GM19452 (cell line): ENCODE data around the gene GPR156.

Source experiments
- ATAC-seq: cut with Tn5 transposase; IDR thresholded peaks from one replicate; pipeline ENCODE4 v1.9.1; 2021; ENCODE audit not compliant: unreplicated experiment

GPR156 gene

DNA sequence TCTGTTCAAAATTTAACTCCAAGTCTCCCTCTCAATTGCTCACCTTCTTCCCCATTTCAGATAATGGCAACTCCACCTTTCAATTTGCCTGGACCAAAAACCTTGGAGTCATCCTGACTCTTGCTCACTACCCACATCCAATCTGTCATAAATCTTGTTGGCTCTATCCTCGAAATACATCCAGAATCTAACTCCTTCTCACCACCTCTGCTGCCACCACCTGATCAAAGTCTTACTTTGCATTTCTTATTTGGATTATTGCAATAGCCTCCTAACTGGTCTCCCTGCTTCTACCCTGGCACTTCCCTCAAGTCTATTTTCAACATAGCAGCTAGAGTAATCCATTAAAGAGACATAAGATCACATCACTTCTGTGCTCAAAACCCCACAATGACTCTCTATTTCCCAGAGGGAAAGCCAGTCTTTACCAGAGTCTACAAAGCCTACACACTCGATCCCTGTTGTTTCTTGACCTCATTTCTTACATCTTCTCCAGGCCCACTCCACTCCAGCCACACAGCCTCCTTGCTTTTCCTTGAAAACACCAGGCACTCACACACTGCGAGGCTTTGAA, 86.6 kb downstream of the GPR156 start:
- ATAC-seq: no peak

DNA sequence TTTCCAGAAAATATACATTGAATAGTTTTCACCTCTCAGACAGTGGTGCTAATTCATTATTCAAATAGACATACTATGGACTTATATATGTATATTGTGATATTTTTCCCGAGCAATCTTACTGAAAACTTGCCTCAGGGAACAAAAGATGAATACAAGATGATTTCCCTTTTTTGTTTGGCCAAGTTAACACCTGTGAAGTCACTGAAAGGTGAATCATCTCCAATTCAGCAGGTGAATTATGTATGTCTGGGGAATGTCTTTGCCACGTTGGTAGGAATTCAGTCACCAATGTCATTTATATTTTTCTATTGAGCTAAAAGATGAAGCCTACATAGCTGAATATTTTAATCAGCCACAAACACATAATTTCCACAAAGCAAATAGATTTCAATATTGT, 88.2 kb downstream of the GPR156 start:
- ATAC-seq: no peak

DNA sequence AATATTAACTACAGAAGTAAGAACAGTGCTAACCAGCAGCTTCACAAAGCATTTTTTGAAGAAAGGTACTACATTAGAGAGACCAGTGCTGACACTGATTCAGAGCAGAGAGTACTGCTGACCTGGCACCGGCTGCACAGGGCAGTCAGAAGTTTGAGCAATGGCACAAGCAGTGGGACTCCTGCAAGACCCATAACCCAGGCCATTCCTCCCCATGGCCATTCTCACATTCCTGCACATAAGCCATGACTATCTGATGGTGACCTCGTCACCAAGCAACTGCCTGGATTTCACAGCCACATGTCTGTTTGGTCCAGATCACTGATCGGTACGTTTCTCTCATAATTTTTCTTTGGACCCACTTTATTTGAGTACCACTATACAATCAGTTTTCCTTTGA, 88.7 kb downstream of the GPR156 start:
- ATAC-seq: no peak

DNA sequence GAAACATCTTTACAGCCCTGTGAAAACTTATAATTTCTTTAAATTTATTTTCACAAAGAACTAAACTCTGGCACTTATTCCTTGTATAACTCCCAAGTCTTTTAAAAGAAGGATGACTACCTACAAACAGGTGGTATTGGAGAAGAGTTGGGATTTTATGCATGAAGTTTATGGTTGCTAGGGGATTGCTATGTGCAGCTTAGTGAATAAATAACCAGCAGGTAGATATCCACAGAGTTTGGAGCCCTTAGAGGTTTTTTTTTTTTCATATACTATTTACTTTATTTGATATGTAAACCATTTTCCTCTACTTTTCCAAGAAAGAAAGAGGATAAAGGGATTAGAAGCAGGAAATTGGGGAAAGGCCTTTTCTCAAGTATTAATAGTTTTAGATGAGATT, 91.5 kb downstream of the GPR156 start:
- no peak for ATAC-seq

DNA sequence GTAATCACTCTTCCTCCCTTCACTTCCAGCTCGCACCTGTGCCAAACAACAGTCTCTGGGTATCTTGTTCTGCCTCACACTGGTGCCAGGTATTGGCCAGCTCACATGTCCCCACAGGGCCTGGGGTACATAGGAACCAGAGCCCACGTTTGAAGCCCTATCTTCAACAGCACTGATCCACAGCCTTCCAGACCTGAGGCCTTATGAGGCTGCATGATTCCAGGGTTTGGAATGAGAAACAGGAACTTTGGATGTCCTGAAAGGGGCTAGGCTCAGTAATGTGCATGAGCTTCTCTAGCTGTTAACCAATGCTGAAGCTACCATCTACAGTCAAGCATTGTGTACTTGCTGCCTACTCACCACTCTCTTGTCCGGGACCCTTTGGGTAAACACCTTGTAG, 92.4 kb downstream of the GPR156 start:
- no peak for ATAC-seq

DNA sequence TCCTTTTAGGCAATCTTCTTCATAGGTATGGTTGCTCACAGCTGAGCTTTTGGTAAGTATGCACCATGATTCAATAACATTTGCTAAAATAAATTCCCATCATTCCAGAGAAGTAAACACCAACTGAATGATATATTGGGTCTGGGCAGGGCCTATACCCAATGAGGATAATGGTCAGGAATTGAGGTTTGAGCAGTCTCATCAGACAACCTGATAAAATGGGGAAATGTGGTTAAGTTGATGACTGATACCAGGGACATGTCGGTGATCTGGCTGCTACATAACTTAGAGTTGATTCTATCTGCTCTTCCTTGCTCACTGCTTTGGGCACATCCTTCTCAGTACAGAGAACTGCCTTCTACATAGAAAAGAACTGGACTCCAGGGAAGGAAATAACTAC, 92.9 kb downstream of the GPR156 start:
- no peak for ATAC-seq

DNA sequence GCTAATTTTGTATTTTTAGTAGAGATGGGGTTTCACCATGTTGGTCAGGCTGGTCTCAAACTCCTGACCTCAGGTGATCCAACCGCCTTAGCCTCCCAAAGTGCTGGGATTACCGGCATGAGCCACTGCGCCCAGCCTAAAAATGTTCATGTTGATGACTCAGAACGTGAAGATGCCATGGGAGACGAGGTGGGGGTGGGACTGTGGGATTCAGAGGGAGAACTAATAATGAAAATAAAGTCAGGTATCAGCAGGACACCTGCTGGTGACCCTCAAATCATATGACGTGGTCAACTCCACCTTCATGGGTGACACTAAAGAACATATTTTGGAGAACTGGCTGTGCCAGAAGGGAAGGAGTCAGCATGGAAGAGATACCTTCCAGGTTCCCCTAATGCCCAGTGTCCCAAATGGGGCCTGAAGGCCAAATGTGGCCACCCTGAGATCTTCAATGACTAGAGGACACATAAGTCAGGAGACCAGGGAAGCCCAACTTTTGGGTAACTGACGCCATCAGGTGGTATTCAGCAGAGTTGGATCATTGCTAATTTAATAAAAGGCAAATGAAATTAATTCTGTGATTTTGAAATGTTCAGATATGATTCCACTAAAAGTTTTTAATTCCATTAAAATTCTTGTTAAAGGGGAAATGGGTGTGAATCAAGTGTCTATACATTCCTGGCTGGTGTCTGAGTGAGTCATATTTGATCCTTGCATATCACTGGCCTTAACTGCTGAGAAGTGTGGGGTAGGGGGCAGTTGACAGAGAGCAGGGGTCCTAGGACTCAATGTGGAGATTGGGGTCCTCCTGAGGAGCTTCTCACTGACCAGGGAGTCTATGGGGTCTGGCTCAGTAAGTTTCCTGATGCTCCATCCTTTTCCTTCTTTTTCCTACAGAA, 102.2 kb downstream of the GPR156 start:
- ATAC-seq: no peak

DNA sequence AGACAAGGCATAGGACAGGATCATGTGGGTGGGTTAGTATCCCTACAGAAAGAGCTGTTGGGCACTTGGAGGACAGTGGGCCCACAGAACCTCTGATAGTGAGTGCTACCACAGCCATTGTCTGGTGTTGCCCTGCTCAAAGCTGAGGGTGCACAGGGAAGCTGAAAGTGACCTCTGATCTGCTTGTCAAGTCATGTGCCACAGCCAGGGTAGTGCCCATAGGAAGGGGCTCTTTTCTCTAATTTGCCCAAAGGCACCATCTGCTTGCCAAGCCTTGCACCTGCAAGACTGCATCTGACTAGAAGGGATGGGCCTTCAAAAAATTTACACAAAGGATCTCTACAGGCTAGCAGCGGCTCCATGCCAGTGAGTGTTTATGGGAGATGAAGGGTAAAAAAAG, 103.4 kb downstream of the GPR156 start:
- ATAC-seq: no peak

DNA sequence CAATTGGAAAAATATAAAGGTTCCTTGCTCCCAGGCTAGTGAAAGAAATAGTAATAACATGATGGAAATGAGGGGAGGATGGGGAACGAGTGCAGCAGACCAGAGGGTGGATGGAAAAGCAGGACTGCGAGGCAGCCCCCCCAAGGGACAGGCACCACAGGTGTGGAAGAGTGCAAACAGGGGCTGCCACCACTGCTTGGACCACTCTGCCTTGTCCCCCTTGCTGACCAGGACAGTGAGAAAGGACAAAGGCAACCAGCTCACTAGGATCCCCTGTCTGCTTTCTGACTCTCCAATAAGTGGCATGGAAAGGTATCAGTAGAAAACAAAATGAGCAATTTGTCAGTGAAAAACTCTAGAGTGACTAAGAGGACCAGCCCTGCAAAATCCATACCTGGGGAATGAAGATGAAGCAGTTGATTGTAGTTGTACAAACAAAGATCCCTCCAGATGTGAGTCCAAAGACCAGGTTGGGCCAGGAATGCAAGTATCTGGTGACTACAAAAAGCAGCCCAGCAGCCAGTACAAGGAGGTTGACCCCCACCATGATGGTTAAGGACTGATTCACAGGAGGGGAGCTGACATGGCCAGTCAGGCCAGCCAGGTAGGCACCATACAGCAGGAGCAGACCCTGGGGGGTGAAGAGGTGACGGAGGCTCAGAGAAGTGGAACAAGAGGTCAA, 104.2 kb downstream of the GPR156 start:
- no peak for ATAC-seq

DNA sequence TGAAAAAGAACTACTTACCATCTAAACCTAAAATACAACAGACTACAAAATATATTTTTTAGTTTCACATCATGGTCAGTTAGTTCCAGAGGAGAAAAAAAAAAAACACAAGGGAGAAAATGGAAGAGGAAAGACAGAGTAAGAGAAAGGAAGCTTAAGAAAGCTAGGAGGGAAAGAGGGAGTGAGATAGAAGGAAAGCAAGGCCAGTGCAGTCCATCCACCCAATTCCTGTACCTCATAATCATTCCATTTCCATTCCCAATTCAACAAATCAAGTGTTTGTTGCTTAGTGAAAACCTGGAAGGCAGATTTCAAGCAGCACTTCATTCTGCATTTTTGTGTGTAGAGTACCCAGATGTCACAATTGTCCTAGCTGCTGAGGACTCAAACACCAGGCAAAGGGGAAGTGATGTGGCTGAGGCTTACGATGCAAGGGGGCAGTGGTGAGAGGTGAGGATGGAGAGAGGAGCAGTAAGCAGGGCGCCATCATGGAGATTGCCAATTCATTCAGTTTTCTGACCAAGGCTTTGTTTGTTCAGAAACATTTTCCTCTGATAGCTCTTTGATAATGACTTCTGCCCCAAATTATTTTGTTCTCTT, 107.2 kb downstream of the GPR156 start:
- ATAC-seq: no peak

DNA sequence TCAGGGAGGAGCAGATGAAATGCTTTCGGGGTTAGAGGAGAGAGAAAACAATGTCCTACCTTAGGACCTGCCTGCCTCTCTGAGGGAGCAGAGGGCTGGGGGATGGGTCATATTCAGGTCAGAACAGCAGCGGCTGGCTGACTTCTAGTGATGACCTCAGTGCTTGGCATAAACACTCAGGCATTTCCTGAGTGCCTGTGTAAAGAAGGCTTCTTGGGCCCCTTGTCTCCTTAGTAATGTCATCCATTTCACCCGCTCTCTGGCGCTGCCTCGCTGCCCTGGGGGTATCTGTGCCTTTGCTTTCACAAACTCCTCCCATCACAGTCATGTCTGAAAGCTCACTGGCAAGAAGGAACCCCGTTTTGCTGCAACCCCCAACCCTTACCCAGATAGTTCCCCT, 107.9 kb downstream of the GPR156 start:
- no peak for ATAC-seq

DNA sequence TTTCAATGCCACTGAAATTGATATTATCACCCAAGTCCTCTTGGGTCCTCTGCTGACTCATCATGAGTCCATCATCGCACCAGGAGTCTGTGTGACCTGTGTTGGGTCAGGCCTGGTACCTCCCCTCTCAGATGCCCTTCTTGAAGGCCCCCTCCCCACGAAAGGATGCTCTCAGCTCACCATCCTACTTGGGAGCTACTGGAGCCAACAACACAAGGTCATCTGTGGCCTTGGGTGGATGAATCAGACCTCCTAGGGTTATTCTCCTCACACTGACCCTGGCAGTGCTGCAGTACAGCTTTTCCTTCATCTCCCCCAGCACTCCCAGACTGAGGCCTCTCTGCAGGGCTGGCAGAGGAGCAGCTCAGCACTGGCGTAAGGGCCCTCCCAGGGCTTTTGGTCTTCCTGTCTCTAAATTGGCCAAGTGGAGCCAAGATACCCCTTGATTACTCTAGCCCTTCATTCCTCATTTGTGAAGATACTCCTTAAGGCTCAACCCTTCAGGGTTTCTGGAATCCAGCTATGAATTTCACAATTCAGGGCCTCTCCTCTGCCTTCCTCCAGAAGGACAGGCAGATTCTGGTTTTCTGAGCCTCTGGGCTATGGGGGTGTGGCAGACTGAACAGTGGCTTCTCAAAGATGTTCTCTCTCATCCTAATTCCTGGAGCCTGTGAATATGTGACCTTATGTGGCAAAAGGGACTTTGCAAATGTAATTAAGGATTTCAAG, 110.0 kb downstream of the GPR156 start:
- no peak for ATAC-seq

DNA sequence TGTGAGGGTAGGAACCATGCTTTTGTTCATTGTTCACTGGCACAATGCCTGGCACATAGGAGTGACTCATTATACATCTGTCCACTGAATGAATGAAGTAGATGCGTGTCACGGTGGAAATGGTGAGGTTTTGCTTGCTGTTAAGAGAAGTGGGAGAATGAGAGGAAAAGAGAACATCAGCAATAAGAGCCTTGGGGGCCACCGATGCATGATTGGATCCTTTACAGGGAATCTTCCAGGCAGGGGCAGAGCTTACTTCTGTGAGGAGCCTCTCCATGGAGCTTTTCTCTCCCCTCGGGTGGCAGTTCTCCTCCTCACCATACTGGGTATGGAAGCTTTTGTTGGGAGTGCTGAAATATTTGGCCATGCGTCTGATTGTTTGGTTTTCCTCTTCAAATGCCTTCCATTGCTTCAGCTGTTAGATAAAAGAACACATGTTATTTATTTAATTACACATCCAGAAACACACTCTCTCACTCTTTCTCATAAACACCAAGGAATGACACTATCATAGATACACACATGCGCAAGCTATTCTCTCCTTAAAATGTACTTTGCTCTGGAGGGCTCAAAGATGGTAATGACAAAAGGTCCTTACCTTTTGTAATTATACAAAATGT, 111.9 kb downstream of the GPR156 start:
- no peak for ATAC-seq

DNA sequence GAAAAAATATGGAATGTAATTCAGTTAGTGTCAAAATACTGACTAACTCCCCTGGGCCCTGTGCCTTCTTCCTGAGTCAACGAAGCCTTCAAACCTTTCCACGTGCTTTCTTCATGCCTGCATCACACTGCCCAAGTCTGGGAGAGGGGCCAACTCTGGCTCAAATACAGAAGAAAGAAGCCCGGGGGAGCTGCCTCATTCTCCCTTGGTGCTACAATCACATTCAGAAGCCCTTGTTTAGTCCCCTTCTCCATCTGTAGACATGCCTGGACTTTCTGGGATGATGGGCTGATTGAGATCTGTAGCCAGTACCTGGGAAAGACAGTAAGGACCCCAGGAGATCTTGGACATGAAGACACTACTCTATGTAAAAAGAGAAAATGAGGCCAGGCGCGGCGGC, 113.0 kb downstream of the GPR156 start:
- no peak for ATAC-seq

DNA sequence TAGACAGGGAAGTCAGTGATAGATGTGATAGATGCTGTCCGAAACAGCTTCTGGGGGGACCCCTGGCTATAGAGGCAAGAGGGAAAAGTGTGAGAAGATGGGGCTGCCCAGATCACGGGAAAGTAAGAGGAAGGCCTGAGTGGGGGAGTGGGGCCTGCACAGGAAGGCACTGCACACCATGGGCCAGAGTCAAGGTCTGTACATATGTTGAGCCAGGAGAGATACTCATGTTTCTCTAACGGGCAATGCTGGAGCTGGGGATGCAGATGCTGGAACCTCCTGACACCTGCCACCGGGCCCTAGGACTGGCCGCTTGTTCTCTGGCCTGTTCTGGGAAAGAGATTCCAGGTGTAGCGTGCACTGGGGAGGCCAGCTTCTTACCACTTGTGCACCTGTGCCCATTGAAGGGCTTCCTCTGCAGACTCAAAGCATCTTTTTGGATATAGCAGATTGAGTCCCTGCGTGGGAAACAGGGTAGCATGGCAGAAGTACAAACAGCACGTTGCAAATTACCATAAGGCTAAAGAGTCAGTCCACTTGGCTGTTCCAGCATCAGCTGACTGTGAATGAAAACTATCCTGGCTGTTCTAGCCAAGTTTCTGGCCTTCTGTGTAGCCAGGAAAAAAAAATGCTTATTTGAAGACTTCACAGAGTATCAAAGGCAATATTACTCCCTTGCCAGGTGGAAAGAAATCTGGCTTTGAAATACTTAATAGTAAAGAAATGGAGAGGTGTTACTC, 113.7 kb downstream of the GPR156 start:
- no peak for ATAC-seq

DNA sequence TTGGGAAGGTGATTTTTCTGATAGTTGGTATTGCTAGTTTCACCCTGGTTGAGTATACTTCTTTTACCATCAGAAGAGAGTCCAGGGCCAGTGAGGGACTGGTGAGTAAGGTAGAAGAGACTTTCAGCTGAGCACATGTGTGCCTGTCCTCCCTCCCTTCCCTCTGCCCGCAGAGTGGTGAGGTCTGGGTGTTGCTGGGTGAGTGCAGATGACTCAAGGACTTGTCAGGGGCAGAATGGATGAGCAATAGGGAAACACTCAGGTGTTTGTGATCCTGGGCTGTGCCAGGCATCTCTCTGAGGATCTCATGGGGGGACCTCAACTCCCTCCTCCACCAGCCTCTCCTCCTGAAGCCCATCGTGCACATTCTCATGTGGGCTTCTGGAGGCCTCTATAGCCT, 114.8 kb downstream of the GPR156 start:
- ATAC-seq: no peak

DNA sequence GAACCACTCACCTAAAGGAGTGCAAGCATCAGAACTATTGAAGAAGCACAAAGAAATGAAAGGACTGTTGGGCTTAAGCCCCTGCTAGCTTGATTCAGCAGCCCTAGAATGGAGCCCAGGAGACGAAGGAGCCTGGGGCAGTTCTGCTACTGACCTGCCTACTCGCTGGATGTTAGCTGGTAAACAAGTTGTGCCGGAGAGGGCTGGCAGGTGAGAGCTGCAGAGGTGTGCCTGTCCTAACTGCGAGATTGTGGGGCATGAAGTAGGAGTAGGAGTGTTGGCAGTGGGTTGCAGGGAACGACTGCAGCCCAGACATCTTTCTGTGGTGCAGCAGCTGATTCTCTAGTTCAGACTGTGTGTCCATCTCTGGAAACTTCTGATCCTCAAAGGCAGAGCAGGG, 115.6 kb downstream of the GPR156 start:
- ATAC-seq: no peak

DNA sequence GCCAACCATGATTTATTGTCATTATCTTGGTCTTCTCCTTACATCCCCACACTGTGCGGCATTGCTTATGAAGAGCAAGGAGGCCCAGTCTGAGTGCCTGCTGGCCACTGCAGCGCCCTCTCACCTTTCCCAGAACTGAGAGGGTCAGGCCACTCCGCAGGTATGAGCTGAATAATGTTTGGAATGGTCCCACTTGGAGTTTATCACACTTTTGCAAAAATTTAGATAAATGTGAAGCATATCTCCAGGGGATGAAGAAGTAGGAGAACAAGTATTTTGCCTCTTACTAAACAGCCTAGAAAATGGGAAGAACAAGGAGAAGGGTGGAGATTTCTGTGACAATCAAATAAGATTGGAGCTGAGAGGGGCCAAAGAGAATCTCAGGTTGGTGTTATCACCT, 116.4 kb downstream of the GPR156 start:
- ATAC-seq: no peak

DNA sequence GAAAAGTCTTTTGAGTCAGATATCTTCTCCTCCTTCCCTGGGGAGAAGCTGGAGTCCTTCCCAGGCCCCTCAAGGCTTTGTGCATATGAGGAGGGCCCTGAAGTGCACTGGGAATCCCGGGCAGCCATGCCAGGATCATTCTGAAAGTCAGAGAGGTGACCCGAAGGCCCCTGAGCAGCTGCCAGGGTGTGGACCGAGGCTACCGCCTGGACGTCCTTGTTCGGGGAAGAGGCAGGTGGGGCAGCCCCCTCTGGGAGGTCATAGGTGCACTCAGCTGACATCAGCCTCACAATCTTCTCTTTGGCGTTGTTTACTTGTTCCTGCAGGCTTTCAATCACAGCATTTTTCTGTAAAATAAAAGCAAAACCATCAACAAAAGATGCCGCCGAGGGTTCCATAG, 117.0 kb downstream of the GPR156 start:
- no peak for ATAC-seq

DNA sequence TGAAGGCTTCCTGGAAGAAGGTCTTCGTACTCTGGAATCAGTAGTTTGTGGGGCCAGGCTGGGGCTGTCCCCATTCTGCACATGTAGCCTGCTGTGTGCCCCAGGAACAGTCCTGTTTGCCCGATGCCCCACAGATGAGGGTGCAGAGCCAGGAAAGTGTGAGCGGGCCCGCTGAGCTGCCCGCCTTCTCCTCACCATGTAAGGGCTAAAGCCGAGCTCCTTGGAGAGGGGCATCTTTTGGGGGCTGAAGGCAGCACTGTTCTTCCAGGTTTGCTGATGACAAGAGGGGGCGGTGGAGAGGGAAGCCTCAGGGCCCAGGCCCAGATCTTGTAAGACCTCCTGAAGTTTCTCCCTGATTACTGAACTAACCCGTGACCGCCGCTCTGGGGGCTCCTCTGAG, 117.5 kb downstream of the GPR156 start:
- ATAC-seq: no peak
